22Rv1 (cell line): ENCODE measurements around the gene ENPP3.

ENCODE experiments used
- CTCF ChIP-seq: fragments of 450-650 bp; IDR thresholded peaks from 2 replicates; pipeline ENCODE4 v1.5.1; 2017; ENCODE audit warnings: mild to moderate bottlenecking
- ZFX ChIP-seq: fragments of 450-650 bp; IDR thresholded peaks from 2 replicates; pipeline ENCODE4 v1.6.1; 2017; ENCODE audit warnings: antibody characterized with exemption, borderline replicate concordance

GRCh38 chr6:131636880-131637792, at the start of gene ENPP3:
- TF ChIP-seq CTCF (no peak), ZFX (no peak)
